SK-N-MC (cell line): ENCODE results near the gene DCHS2.

Experiments
- EZH2 ChIP-seq: fragments of 200-600 bp; sonication (generic); IDR thresholded peaks from one replicate; pipeline ENCODE4 v1.6.1; 2017; ENCODE audit warnings: antibody characterized with exemption
- POLR2AphosphoS5 ChIP-seq: IDR thresholded peaks from 2 replicates; pipeline ENCODE4 v1.6.1; 2012; ENCODE audit warnings: mild to moderate bottlenecking, low read depth, low read length, borderline replicate concordance

- TF ChIP-seq EZH2 (no peak), POLR2AphosphoS5 (no peak)
These were observed 49.6 kb downstream of the DCHS2 start for GRCh38 chr4:154441982-154442381.
